ENCODE data around the gene EXOC6.
A peak's percentile ranks its signal among the peaks of the same experiment; 100 is the strongest.

EXOC6 gene

GRCh38 chr10:92995509-92995908, 147.2 kb downstream of the EXOC6 start:
- no peak for DNase-seq (ENCODE audit: extremely low read depth, low read depth)
- no peak overlapping the region for H3K4me3 ChIP-seq (replicated peaks; ENCODE audit: low read depth, low read length)
- no peak for TF ChIP-seq CTCF (IDR thresholded peaks at IDR 0.05; ENCODE audit: low read depth, low read length, missing control alignments)

GRCh38 chr10:92997620-92998019, 149.3 kb downstream of the EXOC6 start:
- no peak for DNase-seq (ENCODE audit: extremely low read depth, low read depth)
- TF ChIP-seq CTCF (IDR thresholded peaks at IDR 0.05; ENCODE audit: low read depth, low read length, missing control alignments) = no peak
- H3K4me3 ChIP-seq (replicated peaks; ENCODE audit: low read depth, low read length) = no peak overlapping the region

GRCh38 chr10:92999191-92999590, 150.9 kb downstream of the EXOC6 start:
- DNase-seq (ENCODE audit: extremely low read depth, low read depth) = no peak
- TF ChIP-seq CTCF (IDR thresholded peaks at IDR 0.05; ENCODE audit: low read depth, low read length, missing control alignments) = no peak

GRCh38 chr10:93006435-93007039, 158.2 kb downstream of the EXOC6 start:
- peak; percentile 66 for TF ChIP-seq CTCF (IDR thresholded peaks at IDR 0.05; ENCODE audit: low read depth, low read length, missing control alignments)
- no peak overlapping the region for H3K4me3 ChIP-seq (replicated peaks; ENCODE audit: low read depth, low read length)
- peak; percentile 43 for DNase-seq (ENCODE audit: extremely low read depth, low read depth)

More at GRCh38 chr10:92999191-92999590, 150.9 kb downstream of the EXOC6 start:
- H3K4me3 ChIP-seq (replicated peaks; ENCODE audit: low read depth, low read length) = no peak overlapping the region

GRCh38 chr10:93015722-93016121, 167.4 kb downstream of the EXOC6 start:
- DNase-seq (ENCODE audit: extremely low read depth, low read depth) = no peak
- H3K4me3 ChIP-seq (replicated peaks; ENCODE audit: low read depth, low read length) = no peak overlapping the region
- no peak for TF ChIP-seq CTCF (IDR thresholded peaks at IDR 0.05; ENCODE audit: low read depth, low read length, missing control alignments)

GRCh38 chr10:93023013-93023650, 174.8 kb downstream of the EXOC6 start:
- H3K4me3 ChIP-seq (replicated peaks; ENCODE audit: low read depth, low read length) = no peak overlapping the region
- no peak for TF ChIP-seq CTCF (IDR thresholded peaks at IDR 0.05; ENCODE audit: low read depth, low read length, missing control alignments)
- DNase-seq (ENCODE audit: extremely low read depth, low read depth) = no peak
